Inferior parietal cortex (tissue), 1 donor: ENCODE data around the gene SLC39A11.
"Not testable (repeated sequence)": the region's sequence is repeated elsewhere in the genome, so short reads cannot be mapped to it uniquely, and the experiment has no call there.

Source experiments
- DNase-seq: peaks from one replicate; pipeline ENCODE4 v3.0.0-alpha.2; 2016; ENCODE audit errors: extremely low spot score

The SLC39A11 gene

GRCh38 chr17:72833128-72833765 lies 259.2 kb downstream of the SLC39A11 start:
- no peak for DNase-seq

GRCh38 chr17:72832306-72832705 lies 260.2 kb downstream of the SLC39A11 start:
- no peak for DNase-seq

GRCh38 chr17:72829883-72830282 lies 262.6 kb downstream of the SLC39A11 start:
- DNase-seq, result no peak

- DNase-seq, result no peak
Observed at GRCh38 chr17:72826602-72827001, 265.9 kb downstream of the SLC39A11 start.

- DNase-seq, result not testable (repeated sequence)
Observed at GRCh38 chr17:72826059-72826458, 266.4 kb downstream of the SLC39A11 start.

GRCh38 chr17:72825218-72825617 lies 267.3 kb downstream of the SLC39A11 start:
- no peak for DNase-seq

GRCh38 chr17:72824267-72824666 lies 268.2 kb downstream of the SLC39A11 start:
- not testable (repeated sequence) for DNase-seq

- DNase-seq, result no peak
Observed at GRCh38 chr17:72822358-72823023, 270.0 kb downstream of the SLC39A11 start.

GRCh38 chr17:72816406-72816805 lies 276.1 kb downstream of the SLC39A11 start:
- no peak for DNase-seq

GRCh38 chr17:72813481-72813880 lies 279.0 kb downstream of the SLC39A11 start:
- DNase-seq, result no peak

GRCh38 chr17:72812823-72813222 lies 279.7 kb downstream of the SLC39A11 start:
- DNase-seq, result no peak

GRCh38 chr17:72811976-72812687 lies 280.4 kb downstream of the SLC39A11 start:
- no peak for DNase-seq

- no peak for DNase-seq
Observed at GRCh38 chr17:72810991-72811508, 281.4 kb downstream of the SLC39A11 start.

- no peak for DNase-seq
Observed at GRCh38 chr17:72806011-72806410, 286.5 kb downstream of the SLC39A11 start.

- no peak for DNase-seq
Observed at GRCh38 chr17:72804949-72805707, 287.4 kb downstream of the SLC39A11 start.

- DNase-seq, result no peak
Observed at GRCh38 chr17:72802726-72803125, 289.8 kb downstream of the SLC39A11 start.

- DNase-seq, result no peak
Observed at GRCh38 chr17:72797142-72797541, 295.3 kb downstream of the SLC39A11 start.

- DNase-seq, result no peak
Observed at GRCh38 chr17:72795941-72796340, 296.5 kb downstream of the SLC39A11 start.

- no peak for DNase-seq
Observed at GRCh38 chr17:72794152-72794551, 298.3 kb downstream of the SLC39A11 start.

GRCh38 chr17:72792771-72793170 lies 299.7 kb downstream of the SLC39A11 start:
- no peak for DNase-seq

GRCh38 chr17:72790190-72790589 lies 302.3 kb downstream of the SLC39A11 start:
- no peak for DNase-seq

- DNase-seq, result no peak
Observed at GRCh38 chr17:72789711-72790110, 302.8 kb downstream of the SLC39A11 start.
